Thoracic aorta (tissue), 2 donors: Measurements from ENCODE around the gene HAP1. TPM values are rescaled to one million over a fixed set of nuclear protein-coding genes. Genes with fewer than 3 reads are reported as not detected.

Experiments used
- total RNA-seq, 2 donors: library from RNA; depleted of rRNA; stranded (reverse); fragments of >200 nt; gene quantifications; one replicate each; pipeline versions ENCODE4 v1.1.0 to v1.2.3, GENCODE V29; 2016

HAP1 gene
- total RNA-seq, 2 donors from 2014 or later = 0.35 TPM; not detected in 1

Other genes starting within 250 kb of the HAP1 start
- not detected for gene KRT36, start 244.7 kb downstream of the HAP1 start, total RNA-seq
- gene KRT13, start 229.0 kb downstream of the HAP1 start, total RNA-seq = 1 to 10 TPM in 1 of 2 donors, not detected in 1; 1.4 TPM
- under 1 TPM in 1 of 2 donors, not detected in 1; 0.68 TPM for gene KRT15, start 215.8 kb downstream of the HAP1 start, total RNA-seq
- 10 to 100 TPM in 1 of 2 donors, 1 to 10 TPM in 1; 2.4 to 66.8 TPM for gene KRT19, start 206.3 kb downstream of the HAP1 start, total RNA-seq
- gene KRT9, start 162.6 kb downstream of the HAP1 start, total RNA-seq = under 1 TPM in 1 of 2 donors, not detected in 1; 0.42 TPM
- gene KRT14, start 147.7 kb downstream of the HAP1 start, total RNA-seq = 10 to 100 TPM in 1 of 2 donors, 1 to 10 TPM in 1; 6.9 to 18.7 TPM
- gene KRT16, start 121.9 kb downstream of the HAP1 start, total RNA-seq = 10 to 100 TPM in 1 of 2 donors, 1 to 10 TPM in 1; 6.5 to 16.8 TPM
- gene KRT17, start 110.1 kb downstream of the HAP1 start, total RNA-seq = 10 to 100 TPM; 74.7 to 87.1 TPM
- 100 to 1,000 TPM; 167 to 318 TPM for gene EIF1, start 45.8 kb downstream of the HAP1 start, total RNA-seq
- not detected for gene GAST, start 22.3 kb downstream of the HAP1 start, total RNA-seq
- 10 to 100 TPM; 82.4 to 98.7 TPM for gene JUP, start 52.1 kb upstream of the HAP1 start, total RNA-seq
- gene P3H4, start 77.3 kb upstream of the HAP1 start, total RNA-seq = 10 to 100 TPM; 20.7 to 41.0 TPM
- gene FKBP10, start 78.4 kb upstream of the HAP1 start, total RNA-seq = 100 to 1,000 TPM; 125 to 188 TPM
- gene NT5C3B, start 101.6 kb upstream of the HAP1 start, total RNA-seq = 10 to 100 TPM; 62.1 to 69.7 TPM
- gene KLHL10, start 103.2 kb upstream of the HAP1 start, total RNA-seq = not detected
- 10 to 100 TPM; 22.6 to 28.6 TPM for gene KLHL11, start 130.8 kb upstream of the HAP1 start, total RNA-seq
- gene ACLY, start 184.3 kb upstream of the HAP1 start, total RNA-seq = 10 to 100 TPM; 76.3 to 81.5 TPM
- gene ODAD4, start 196.0 kb upstream of the HAP1 start, total RNA-seq = 1 to 10 TPM; 1.1 to 2.2 TPM
- 10 to 100 TPM; 32.4 to 56.3 TPM for gene CNP, start 232.2 kb upstream of the HAP1 start, total RNA-seq